HG02623 (cell line): ENCODE results near the gene BMP5.

ENCODE experiments used
- ATAC-seq: cut with Tn5 transposase; IDR thresholded peaks from one replicate; pipeline ENCODE4 v1.9.1; 2021; ENCODE audit warnings: moderate library complexity; ENCODE audit not compliant: unreplicated experiment

BMP5 gene

GRCh38 chr6:55726144-55726543 is 149.2 kb downstream of the BMP5 start:
- no peak for ATAC-seq

- no peak for ATAC-seq
These were observed 160.6 kb downstream of the BMP5 start for GRCh38 chr6:55714831-55715230.

DNA sequence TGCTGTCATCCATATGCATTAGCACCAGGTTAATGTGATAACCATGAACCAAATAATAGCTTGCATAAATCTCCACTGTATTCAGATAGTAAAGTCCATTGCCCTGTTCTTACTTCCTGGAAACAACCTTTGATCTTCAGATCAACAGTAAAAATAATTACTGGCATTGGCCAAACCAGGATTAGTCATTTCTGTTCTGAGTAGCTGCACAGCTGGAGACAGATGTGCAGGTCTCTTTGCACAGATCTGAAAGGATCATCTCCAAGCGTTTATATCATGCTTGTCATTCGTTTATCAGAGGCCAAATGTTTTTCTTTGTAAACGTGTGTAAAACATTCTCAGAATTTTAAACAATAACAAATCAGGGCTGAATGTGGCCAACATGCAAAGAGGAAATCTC is 162.0 kb downstream of the BMP5 start:
- ATAC-seq: no peak

DNA sequence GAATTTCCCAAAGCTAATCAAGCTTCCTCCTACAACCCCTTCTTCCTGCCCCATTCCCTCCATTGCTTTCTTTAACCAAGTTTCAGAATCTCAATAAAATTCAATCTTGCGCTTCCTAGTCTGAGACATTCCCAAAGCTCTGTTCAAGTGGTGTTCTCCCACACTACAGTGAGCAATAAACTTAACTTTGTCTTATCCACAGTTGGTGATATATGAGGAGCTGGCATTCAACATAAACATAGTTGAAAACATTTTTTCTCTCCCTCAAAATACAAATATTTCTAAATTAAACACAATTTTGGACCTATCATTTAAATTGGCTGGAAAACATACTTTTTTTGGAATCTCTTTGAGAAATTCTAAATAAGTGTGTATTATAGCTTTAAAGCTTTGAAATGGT is 166.7 kb downstream of the BMP5 start:
- no peak for ATAC-seq

DNA sequence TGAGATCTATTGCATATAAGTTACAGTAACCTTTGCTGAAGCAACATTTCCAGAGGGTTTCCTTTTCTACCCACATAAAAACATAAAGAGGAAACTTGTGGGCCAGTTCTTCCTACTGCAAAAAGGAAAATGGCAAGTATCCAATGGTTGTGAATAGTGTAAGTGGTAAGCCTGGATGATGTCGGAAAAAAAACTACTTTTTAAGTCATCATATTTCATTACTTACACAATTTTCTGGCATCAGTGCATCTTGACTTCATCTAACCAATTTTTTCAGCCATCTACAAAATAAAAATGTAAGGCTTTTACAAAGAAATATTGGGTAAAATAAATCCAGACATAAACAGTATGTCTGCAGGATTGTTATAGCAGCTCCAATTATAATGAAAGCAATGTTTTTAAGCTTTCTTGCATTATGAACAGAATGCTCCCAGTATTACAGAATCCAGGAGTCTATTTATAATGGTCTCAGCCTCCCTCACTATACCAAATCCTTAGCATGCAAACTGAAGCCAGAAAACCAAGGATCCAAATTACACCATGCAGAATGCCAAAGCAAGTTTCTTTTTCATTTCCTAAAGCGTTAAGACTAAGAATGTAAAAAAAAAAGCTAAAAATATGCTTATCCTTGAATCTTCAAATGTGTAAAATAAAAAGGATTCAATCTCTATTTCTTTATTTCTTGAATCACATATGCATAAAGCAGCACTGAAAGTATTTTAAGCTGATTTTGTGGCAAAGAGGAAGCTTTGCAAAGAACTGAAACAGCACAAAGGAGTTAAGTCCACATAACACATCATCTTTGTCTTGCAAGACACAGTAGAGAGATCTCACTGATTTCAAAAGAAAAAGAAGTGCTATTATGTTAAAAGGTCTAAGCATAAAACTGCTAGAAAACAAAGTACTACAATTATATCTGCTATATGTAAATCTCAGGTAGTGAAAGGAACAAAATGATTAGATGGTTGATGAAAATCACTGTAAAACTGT is 169.6 kb downstream of the BMP5 start:
- no peak for ATAC-seq

- no peak for ATAC-seq
These were observed 171.0 kb downstream of the BMP5 start for GRCh38 chr6:55704421-55704820.
